ENCODE data around the gene AOAH.

GRCh38 chr7:36636126-36636525, 88.2 kb downstream of the AOAH start:
- TF ChIP-seq TCF12 (IDR thresholded peaks at IDR 0.05; ENCODE audit: low read depth) (no peak), YY1 (IDR thresholded peaks at IDR 0.05; ENCODE audit: low read depth) (no peak), EP300 (IDR thresholded peaks at IDR 0.05; ENCODE audit: borderline replicate concordance) (no peak)

All from Ishikawa (cell line).